ENCODE data around the gene AGBL1. TPM values are rescaled to one million over a fixed set of nuclear protein-coding genes. Genes with fewer than 3 reads are reported as not detected.

AGBL1 gene
- total and polyA plus RNA-seq, 9 donors, result under 0.01 to 0.02 TPM; not detected in 7

DNA sequence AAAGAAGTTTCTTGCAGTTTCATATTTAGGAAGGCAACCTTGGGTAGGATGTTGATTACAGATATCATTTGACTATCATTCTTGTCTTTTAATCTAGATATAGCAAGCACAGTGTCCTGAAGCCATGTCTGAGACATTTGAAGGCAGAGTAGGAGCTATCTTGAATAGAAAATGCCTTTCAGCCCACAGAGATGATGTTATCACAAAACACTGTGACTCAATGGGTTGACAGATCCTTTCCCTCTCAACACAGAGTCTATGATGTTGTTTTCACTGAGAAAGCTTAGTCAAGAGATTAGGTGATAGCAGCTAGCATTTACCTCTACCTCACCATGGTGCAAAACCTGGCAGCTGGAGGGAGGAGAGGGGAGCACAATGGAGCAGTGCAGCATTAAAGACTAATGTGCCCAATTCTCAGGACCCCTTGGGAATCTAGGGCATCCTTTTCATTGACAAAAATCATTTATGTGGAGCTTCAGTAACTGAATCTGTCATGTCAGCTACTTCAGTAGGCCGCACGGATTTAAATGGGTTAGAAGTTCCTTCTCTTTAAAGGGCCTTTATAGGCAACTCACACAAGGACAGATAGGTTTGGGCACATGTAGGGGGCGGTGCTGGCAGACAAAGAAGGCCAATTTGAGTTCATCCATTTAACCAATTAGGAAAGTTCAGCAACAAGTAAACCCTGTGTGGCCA is 121.8 kb downstream of the AGBL1 start:
- Histone ChIP-seq H3K27ac (no peak overlapping the region), H3K36me3 (no peaks in the 10 kb centered on the region), H3K27me3 (no peaks in the 10 kb centered on the region), H3K9me3 (no peaks in the 10 kb centered on the region), H3K4me3 (no peak overlapping the region), H3K4me1 (ENCODE audit: insufficient read depth) (no peaks in the 10 kb centered on the region)
- intact Hi-C loops (cut with DNase I), result no loop called here
- no peak for DNase-seq
- TF ChIP-seq EP300 (IDR thresholded peaks at IDR 0.05) (no peak), POLR2A (IDR thresholded peaks at IDR 0.05) (no peak)
- TF ChIP-seq, protein P1, sequence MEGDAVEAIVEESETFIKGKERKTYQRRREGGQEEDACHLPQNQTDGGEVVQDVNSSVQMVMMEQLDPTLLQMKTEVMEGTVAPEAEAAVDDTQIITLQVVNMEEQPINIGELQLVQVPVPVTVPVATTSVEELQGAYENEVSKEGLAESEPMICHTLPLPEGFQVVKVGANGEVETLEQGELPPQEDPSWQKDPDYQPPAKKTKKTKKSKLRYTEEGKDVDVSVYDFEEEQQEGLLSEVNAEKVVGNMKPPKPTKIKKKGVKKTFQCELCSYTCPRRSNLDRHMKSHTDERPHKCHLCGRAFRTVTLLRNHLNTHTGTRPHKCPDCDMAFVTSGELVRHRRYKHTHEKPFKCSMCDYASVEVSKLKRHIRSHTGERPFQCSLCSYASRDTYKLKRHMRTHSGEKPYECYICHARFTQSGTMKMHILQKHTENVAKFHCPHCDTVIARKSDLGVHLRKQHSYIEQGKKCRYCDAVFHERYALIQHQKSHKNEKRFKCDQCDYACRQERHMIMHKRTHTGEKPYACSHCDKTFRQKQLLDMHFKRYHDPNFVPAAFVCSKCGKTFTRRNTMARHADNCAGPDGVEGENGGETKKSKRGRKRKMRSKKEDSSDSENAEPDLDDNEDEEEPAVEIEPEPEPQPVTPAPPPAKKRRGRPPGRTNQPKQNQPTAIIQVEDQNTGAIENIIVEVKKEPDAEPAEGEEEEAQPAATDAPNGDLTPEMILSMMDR (IDR thresholded peaks at IDR 0.05), result no peak
- 73 to 84% (median 77%) methylated on average over 3 of the region's 3 CpGs for WGBS, 3 donors

DNA sequence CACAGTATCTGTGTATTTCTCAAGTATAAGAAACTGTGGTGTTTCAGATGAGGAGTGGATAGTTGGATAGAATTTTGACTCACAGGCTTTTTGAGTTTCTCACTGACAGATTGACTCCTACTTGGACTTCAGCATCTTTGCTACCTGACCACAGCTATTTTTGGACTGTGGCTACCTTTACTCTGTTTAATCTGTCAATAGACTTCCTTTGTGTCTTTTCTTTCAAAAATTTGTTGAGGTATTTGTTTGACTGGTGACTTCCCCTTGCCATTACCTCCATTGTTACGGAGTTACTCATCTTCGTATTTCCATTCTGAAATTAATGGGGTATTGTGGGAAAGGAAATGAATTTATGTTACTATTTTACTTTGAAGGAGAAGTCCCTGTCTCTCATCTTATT is 123.8 kb downstream of the AGBL1 start:
- 60 to 82% (median 81%) methylated on average over 2 of the region's 2 CpGs for WGBS, 3 donors
- intact Hi-C loops (cut with DNase I), result no loop called here
- H3K36me3 ChIP-seq, result no peaks in the 10 kb centered on the region
- H3K27ac ChIP-seq, result no peak overlapping the region
- DNase-seq, result no peak
- H3K9me3 ChIP-seq, result no peaks in the 10 kb centered on the region
- TF ChIP-seq, protein P1 (IDR thresholded peaks at IDR 0.05), result no peak
- TF ChIP-seq EP300 (IDR thresholded peaks at IDR 0.05) (no peak), POLR2A (IDR thresholded peaks at IDR 0.05) (no peak)
- no peaks in the 10 kb centered on the region for H3K4me1 ChIP-seq (ENCODE audit: insufficient read depth)
- H3K27me3 ChIP-seq, result no peaks in the 10 kb centered on the region
- no peak overlapping the region for H3K4me3 ChIP-seq

DNA sequence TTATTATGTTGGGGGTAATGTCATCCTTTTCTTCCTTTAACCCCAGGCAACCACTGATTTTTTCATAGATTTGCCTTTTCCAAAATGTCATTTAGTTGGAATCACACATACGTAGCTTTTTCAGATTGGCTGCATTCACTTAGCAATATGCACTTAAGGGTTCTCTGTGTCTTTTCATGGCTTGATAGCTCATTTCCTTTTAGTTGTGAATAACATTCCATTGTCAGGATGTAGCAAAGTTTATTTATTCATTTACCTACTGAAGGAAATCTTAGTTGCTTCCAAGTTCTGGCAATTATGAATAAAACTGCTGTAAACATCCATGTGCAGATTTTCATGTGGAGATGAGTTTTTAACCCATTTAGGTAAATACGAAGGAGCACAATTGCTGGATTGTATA is 125.4 kb downstream of the AGBL1 start:
- intact Hi-C loops (cut with DNase I), result no loop called here

DNA sequence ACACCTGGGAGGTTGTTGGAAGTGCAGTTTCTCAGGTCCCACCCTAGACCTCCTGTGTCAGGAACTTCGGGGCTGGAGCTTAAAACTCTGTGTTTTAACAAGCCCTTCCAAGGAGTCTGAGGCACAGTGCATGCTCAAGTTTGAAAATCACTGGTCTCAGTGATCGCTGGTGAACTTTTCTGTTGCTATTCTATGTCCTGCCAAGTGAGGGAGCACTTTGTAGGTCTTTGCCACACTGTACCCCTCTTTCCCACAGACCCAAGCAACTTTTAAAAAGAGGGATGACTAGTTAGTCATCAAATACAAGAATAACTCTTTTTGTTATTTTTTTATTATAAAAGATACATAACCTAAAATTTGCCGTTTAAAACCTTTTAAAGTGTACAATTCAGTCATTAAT is 133.7 kb downstream of the AGBL1 start:
- no peaks in the 10 kb centered on the region for H3K4me1 ChIP-seq (ENCODE audit: insufficient read depth)
- WGBS, 3 donors, result 53 to 59% (median 54%) methylated on average over 3 of the region's 3 CpGs
- intact Hi-C loops (cut with DNase I), result no loop called here
- no peak overlapping the region for H3K4me3 ChIP-seq
- peaks cover 0 to 3% of the 10 kb centered on the region in 2 donors for H3K9me3 ChIP-seq
- TF ChIP-seq EP300 (IDR thresholded peaks at IDR 0.05) (no peak), POLR2A (IDR thresholded peaks at IDR 0.05) (no peak)
- TF ChIP-seq, protein P1 (IDR thresholded peaks at IDR 0.05), result no peak
- H3K27me3 ChIP-seq, result no peaks in the 10 kb centered on the region
- DNase-seq, result no peak
- no peak overlapping the region for H3K27ac ChIP-seq
- H3K36me3 ChIP-seq, result no peaks in the 10 kb centered on the region

More for the DNA sequence above, 125.4 kb downstream of the AGBL1 start:
- WGBS, 3 donors, result 66 to 73% (median 69%) methylated on average over 2 of the region's 2 CpGs
- TF ChIP-seq, protein P1 (IDR thresholded peaks at IDR 0.05), result no peak
- TF ChIP-seq POLR2A (IDR thresholded peaks at IDR 0.05), result no peak
- TF ChIP-seq EP300 (IDR thresholded peaks at IDR 0.05), result no peak
- no peaks in the 10 kb centered on the region for H3K27me3 ChIP-seq
- DNase-seq, result no peak
- no peaks in the 10 kb centered on the region for H3K9me3 ChIP-seq
- H3K36me3 ChIP-seq, result no peaks in the 10 kb centered on the region
- no peak overlapping the region for H3K4me3 ChIP-seq
- no peaks in the 10 kb centered on the region for H3K4me1 ChIP-seq (ENCODE audit: insufficient read depth)
- H3K27ac ChIP-seq, result no peak overlapping the region
